ENCODE measurements around the gene DENND1B.
"Not testable (repeated sequence)": the region's sequence is repeated elsewhere in the genome, so short reads cannot be mapped to it uniquely, and the experiment has no call there.

Gene DENND1B

GRCh38 chr1:197738927-197739326 is 36.4 kb downstream of the DENND1B start:
- peaks cover under 1% of the 10 kb centered on the region for H3K36me3 Mint-ChIP-seq
- H3K4me1 Mint-ChIP-seq (ENCODE audit: low read depth) = peaks cover 48% of the 10 kb centered on the region
- H3K27me3 Mint-ChIP-seq = no peaks in the 10 kb centered on the region
- no peaks in the 10 kb centered on the region for H3K9me3 Mint-ChIP-seq (ENCODE audit: low read depth)
- H3K4me3 Mint-ChIP-seq = no peak overlapping the region
- H3K27ac Mint-ChIP-seq = no peak overlapping the region

GRCh38 chr1:197737916-197738315 is 37.4 kb downstream of the DENND1B start:
- Mint-ChIP-seq H3K27me3 (no peaks in the 10 kb centered on the region), H3K4me1 (ENCODE audit: low read depth) (peaks cover 40% of the 10 kb centered on the region), H3K36me3 (no peaks in the 10 kb centered on the region), H3K9me3 (ENCODE audit: low read depth) (no peaks in the 10 kb centered on the region), H3K27ac (no peak overlapping the region), H3K4me3 (no peak overlapping the region)

GRCh38 chr1:197736685-197737084 is 38.6 kb downstream of the DENND1B start:
- no peaks in the 10 kb centered on the region for H3K27me3 Mint-ChIP-seq
- peaks cover 35% of the 10 kb centered on the region for H3K4me1 Mint-ChIP-seq (ENCODE audit: low read depth)
- H3K9me3 Mint-ChIP-seq (ENCODE audit: low read depth) = no peaks in the 10 kb centered on the region
- peaks cover 3% of the 10 kb centered on the region for H3K36me3 Mint-ChIP-seq
- H3K4me3 Mint-ChIP-seq = no peak overlapping the region
- no peak overlapping the region for H3K27ac Mint-ChIP-seq

GRCh38 chr1:197735461-197735860 is 39.8 kb downstream of the DENND1B start:
- H3K4me1 Mint-ChIP-seq (ENCODE audit: low read depth) = peaks cover 32% of the 10 kb centered on the region

GRCh38 chr1:197733324-197733723 is 42.0 kb downstream of the DENND1B start:
- no peaks in the 10 kb centered on the region for H3K27me3 Mint-ChIP-seq
- no peak overlapping the region for H3K27ac Mint-ChIP-seq
- peaks cover 11% of the 10 kb centered on the region for H3K4me1 Mint-ChIP-seq (ENCODE audit: low read depth)
- H3K4me3 Mint-ChIP-seq = no peak overlapping the region
- H3K36me3 Mint-ChIP-seq = peaks cover 12% of the 10 kb centered on the region
- peaks cover 2% of the 10 kb centered on the region for H3K9me3 Mint-ChIP-seq (ENCODE audit: low read depth)

More at GRCh38 chr1:197735461-197735860, 39.8 kb downstream of the DENND1B start:
- Mint-ChIP-seq H3K4me3 (no peak overlapping the region), H3K27ac (no peak overlapping the region), H3K27me3 (no peaks in the 10 kb centered on the region), H3K9me3 (ENCODE audit: low read depth) (no peaks in the 10 kb centered on the region), H3K36me3 (peaks cover 6% of the 10 kb centered on the region)

GRCh38 chr1:197732187-197732586 is 43.1 kb downstream of the DENND1B start:
- peaks cover 20% of the 10 kb centered on the region for H3K36me3 Mint-ChIP-seq
- no peaks in the 10 kb centered on the region for H3K27me3 Mint-ChIP-seq
- H3K27ac Mint-ChIP-seq = no peak overlapping the region
- H3K4me1 Mint-ChIP-seq (ENCODE audit: low read depth) = peaks cover 4% of the 10 kb centered on the region
- H3K9me3 Mint-ChIP-seq (ENCODE audit: low read depth) = peaks cover 10% of the 10 kb centered on the region
- no peak overlapping the region for H3K4me3 Mint-ChIP-seq

GRCh38 chr1:197731449-197731848 is 43.8 kb downstream of the DENND1B start:
- H3K27ac Mint-ChIP-seq = no peak overlapping the region
- H3K27me3 Mint-ChIP-seq = no peaks in the 10 kb centered on the region
- peaks cover 25% of the 10 kb centered on the region for H3K36me3 Mint-ChIP-seq
- peaks cover 10% of the 10 kb centered on the region for H3K9me3 Mint-ChIP-seq (ENCODE audit: low read depth)
- peaks cover 2% of the 10 kb centered on the region for H3K4me1 Mint-ChIP-seq (ENCODE audit: low read depth)
- no peak overlapping the region for H3K4me3 Mint-ChIP-seq

GRCh38 chr1:197725976-197726375 is 49.3 kb downstream of the DENND1B start:
- Mint-ChIP-seq H3K36me3 (peaks cover 36% of the 10 kb centered on the region), H3K4me3 (no peak overlapping the region)

GRCh38 chr1:197725044-197725443 is 50.2 kb downstream of the DENND1B start:
- Mint-ChIP-seq H3K27ac (no peak overlapping the region), H3K36me3 (peaks cover 34% of the 10 kb centered on the region), H3K4me1 (ENCODE audit: low read depth) (no peaks in the 10 kb centered on the region), H3K9me3 (ENCODE audit: low read depth) (peaks cover 20% of the 10 kb centered on the region), H3K27me3 (no peaks in the 10 kb centered on the region), H3K4me3 (no peak overlapping the region)

More at GRCh38 chr1:197725976-197726375, 49.3 kb downstream of the DENND1B start:
- Mint-ChIP-seq H3K27me3 (no peaks in the 10 kb centered on the region), H3K27ac (no peak overlapping the region), H3K9me3 (ENCODE audit: low read depth) (peaks cover 20% of the 10 kb centered on the region), H3K4me1 (ENCODE audit: low read depth) (no peaks in the 10 kb centered on the region)

GRCh38 chr1:197715806-197716205 is 59.5 kb downstream of the DENND1B start:
- Mint-ChIP-seq H3K9me3 (ENCODE audit: low read depth) (no peaks in the 10 kb centered on the region), H3K27me3 (no peaks in the 10 kb centered on the region), H3K36me3 (peaks cover 2% of the 10 kb centered on the region), H3K4me3 (no peak overlapping the region), H3K4me1 (ENCODE audit: low read depth) (peaks cover 9% of the 10 kb centered on the region), H3K27ac (no peak overlapping the region)

- Mint-ChIP-seq H3K36me3 (peaks cover 16% of the 10 kb centered on the region), H3K27ac (no peak overlapping the region), H3K4me3 (no peak overlapping the region), H3K9me3 (ENCODE audit: low read depth) (peaks cover 9% of the 10 kb centered on the region), H3K4me1 (ENCODE audit: low read depth) (peaks cover 12% of the 10 kb centered on the region), H3K27me3 (no peaks in the 10 kb centered on the region)
Observed at GRCh38 chr1:197706601-197707000, 68.7 kb downstream of the DENND1B start.

- peaks cover 19% of the 10 kb centered on the region for H3K36me3 Mint-ChIP-seq
- no peaks in the 10 kb centered on the region for H3K27me3 Mint-ChIP-seq
- no peak overlapping the region for H3K4me3 Mint-ChIP-seq
- peaks cover 12% of the 10 kb centered on the region for H3K4me1 Mint-ChIP-seq (ENCODE audit: low read depth)
- peaks cover 9% of the 10 kb centered on the region for H3K9me3 Mint-ChIP-seq (ENCODE audit: low read depth)
- H3K27ac Mint-ChIP-seq = no peak overlapping the region
Observed at GRCh38 chr1:197705941-197706340, 69.3 kb downstream of the DENND1B start.

GRCh38 chr1:197700688-197701087 is 74.6 kb downstream of the DENND1B start:
- H3K27me3 Mint-ChIP-seq; H3K9me3 Mint-ChIP-seq (ENCODE audit: low read depth); H3K27ac Mint-ChIP-seq; H3K4me3 Mint-ChIP-seq: not testable (repeated sequence)
- peaks cover 22% of the 10 kb centered on the region for H3K36me3 Mint-ChIP-seq
- H3K4me1 Mint-ChIP-seq (ENCODE audit: low read depth) = peaks cover 27% of the 10 kb centered on the region

- Mint-ChIP-seq H3K9me3 (ENCODE audit: low read depth) (no peaks in the 10 kb centered on the region), H3K4me3 (no peak overlapping the region), H3K27ac (no peak overlapping the region), H3K36me3 (peaks cover 16% of the 10 kb centered on the region), H3K4me1 (ENCODE audit: low read depth) (peaks cover 33% of the 10 kb centered on the region), H3K27me3 (no peaks in the 10 kb centered on the region)
Observed at GRCh38 chr1:197696372-197696771, 78.9 kb downstream of the DENND1B start.

- no peaks in the 10 kb centered on the region for H3K9me3 Mint-ChIP-seq (ENCODE audit: low read depth)
- H3K27me3 Mint-ChIP-seq = no peaks in the 10 kb centered on the region
- H3K27ac Mint-ChIP-seq = no peak overlapping the region
- peaks cover 33% of the 10 kb centered on the region for H3K4me1 Mint-ChIP-seq (ENCODE audit: low read depth)
- H3K36me3 Mint-ChIP-seq = peaks cover 17% of the 10 kb centered on the region
- no peak overlapping the region for H3K4me3 Mint-ChIP-seq
Observed at GRCh38 chr1:197695961-197696360, 79.3 kb downstream of the DENND1B start.

- H3K9me3 Mint-ChIP-seq (ENCODE audit: low read depth) = peaks cover 8% of the 10 kb centered on the region
- H3K4me3 Mint-ChIP-seq = no peak overlapping the region
- H3K4me1 Mint-ChIP-seq (ENCODE audit: low read depth) = peaks cover 18% of the 10 kb centered on the region
- no peaks in the 10 kb centered on the region for H3K27me3 Mint-ChIP-seq
- H3K27ac Mint-ChIP-seq = no peak overlapping the region
- peaks cover 27% of the 10 kb centered on the region for H3K36me3 Mint-ChIP-seq
Observed at GRCh38 chr1:197692965-197693364, 82.3 kb downstream of the DENND1B start.

Measured in activated naive CD8-positive, alpha-beta T cell (primary cell).